NCI-H2196 (cell line): Measurements from ENCODE around the gene SPATA20.

Experiments
- DNase-seq: peaks from one replicate; lab custom pipeline; 2025; ENCODE audit not compliant: unreplicated experiment; lab: John Stamatoyannopoulos, UW

The SPATA20 gene

GRCh38 chr17:50519141-50519834 lies 27.7 kb upstream of the SPATA20 start:
- no peak for DNase-seq

DNA sequence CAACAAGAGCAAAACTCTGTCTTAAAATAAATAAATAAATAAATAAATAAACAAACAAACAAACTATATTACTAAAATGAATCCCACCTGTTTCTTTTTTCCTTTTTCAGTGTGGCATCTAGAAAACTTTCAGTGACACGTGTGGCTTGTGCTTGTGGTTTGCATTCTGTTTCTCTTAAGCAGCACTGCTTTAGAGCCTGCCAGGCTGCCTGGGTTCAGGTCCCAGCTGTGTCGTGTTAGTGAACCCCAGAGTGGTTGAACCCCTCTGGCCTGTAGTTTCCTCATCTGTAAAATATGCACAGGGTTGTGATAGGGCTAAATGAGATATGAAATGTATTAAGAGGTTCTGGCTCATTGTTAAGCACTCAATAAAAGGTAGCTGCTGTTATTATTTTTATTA lies 26.5 kb upstream of the SPATA20 start:
- no peak for DNase-seq

DNA sequence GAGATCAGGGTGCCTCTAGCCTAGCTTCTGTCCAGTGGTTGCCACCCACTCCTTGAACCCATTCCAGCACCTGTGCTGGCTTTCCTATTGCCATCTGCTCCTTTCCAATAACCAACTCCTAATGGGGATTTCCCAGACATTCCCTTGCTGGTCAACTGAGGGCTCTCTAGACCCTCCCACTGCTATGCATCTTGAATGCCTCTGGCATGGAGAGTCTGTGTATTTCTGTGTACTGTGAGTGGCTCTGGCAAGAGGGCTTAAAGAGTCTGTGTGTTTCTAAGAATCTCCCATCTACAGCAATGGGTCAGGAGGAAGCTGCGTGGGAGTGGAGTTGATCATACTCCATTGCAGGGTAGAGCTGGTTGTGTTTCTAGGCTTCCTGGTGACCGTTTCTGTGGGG lies 25.5 kb upstream of the SPATA20 start:
- DNase-seq: no peak

DNA sequence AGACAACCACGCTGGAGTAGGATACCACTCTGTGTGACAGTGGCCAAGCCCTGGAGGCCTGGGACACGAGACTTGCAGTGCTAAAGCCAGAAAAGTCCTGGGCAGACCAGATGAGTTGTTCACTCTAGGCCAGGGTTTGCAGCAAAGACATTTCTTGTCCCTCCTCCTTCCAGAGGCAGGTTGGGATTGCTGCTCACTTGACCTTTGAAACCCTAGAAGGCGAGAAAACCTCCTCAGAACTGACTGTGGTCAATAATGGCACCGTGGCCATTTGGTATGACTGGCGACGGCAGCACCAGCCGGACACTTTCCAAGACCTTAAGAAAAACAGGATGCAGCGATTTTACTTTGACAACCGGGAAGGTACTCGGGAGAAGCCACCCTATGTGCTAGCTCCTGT lies 24.2 kb upstream of the SPATA20 start:
- DNase-seq: no peak

- DNase-seq: no peak
Observed at GRCh38 chr17:50523208-50523607, 23.8 kb upstream of the SPATA20 start.

- no peak for DNase-seq
Observed at GRCh38 chr17:50524838-50525237, 22.1 kb upstream of the SPATA20 start.

DNA sequence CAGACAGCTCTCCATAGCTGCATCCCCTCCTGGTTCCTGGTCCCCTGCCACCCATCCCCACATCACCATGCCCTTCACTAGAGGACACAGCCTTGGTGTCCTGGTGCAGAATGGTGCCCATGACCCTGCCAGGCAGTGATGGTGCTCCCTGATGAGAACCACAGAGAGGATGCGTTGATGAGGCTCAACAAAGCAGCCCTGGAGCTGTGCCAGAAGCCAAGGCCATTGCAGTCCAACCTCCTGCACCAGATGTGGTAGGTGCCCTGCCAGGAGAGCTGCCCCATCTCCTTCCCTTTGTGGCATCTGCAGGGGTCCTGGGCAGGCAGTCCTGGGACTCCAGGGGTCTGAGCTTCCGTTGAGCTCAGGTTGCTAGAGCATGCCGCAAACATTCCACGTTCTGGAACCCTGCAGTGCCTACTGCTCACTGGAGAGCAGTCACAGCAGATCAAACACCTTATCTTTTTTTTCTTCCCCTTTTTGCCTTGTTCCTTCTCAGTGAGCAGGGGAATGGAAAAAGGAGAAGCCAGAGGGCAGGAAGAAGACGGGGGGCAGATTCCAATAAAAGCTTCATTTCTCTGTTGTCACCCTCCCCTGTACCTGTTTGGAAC lies 19.7 kb upstream of the SPATA20 start:
- DNase-seq: no peak

DNA sequence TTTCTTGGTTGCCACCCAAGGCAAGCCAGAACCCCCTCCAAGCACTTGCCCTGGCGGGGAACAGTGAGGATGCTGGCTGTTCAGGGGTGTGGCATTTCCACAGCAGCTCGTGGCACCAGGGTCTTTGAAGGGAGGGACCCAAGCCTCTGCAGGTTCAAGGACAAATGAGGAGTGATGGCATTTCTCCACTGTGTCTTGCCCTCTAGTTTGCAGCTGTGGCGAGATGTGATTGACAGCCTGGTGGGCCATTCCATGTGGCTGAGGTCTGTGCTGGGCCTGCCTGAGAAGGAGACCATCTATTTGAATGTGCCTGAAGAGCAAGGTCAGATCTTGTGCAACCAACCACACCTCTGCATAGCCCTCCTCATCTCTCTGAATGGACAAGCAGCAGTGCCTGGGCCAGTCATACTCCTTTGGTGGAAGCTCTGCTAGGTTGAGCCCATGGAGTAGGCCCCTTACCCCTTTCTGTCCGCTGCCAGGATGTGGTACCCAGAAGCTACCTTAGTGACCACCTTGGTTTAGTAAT lies 19.0 kb upstream of the SPATA20 start:
- DNase-seq: no peak

DNA sequence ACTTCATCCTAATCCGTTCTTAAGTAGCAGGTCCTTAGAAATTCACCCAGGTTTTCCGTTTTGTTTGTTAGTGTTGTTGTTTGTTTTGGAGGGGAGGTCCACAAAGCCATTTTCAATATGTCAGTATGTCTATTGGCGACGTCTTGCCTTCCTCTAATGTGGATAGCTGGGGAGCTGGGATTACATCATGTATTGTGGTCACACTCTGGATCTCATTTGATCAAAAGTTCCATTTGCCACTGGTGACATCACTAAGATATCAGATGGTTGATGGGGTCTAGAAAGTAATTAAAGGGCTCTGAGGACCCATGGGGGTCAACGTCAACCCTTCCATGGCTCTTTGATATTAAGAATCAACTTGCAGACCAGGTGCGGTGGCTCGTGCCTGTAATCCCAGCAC lies 17.1 kb upstream of the SPATA20 start:
- DNase-seq: no peak

GRCh38 chr17:50531428-50532025 lies 15.4 kb upstream of the SPATA20 start:
- no peak for DNase-seq

DNA sequence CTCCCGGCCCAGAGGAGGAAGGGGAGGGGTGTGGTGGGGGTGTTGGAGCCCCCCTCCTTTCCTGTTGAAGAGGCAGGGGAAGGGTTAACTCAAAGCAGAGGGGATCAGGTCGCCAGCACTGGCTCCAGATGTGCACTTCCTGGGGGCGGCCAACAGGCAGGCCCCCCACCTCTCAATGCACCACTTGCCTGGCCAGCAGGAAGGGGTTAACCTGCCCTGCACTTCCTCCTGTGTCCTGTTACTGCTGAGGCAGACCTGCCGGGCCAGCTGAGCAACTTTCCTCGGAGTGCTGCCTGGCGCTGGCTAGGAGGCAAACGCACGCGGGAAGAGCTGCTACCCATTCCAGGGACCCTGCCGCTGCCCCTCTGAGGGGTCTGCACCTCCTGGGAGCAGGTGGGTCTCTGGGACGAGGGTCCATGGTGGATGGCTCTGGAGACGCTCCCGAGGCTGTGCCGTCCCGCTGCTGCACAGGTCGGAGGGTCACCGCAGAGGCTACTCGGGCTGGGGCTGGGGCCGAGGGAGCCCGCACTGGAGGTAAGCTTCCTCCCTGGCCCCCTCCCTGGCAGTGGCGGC lies 14.4 kb upstream of the SPATA20 start, which contains the start of gene EPN3:
TSS of gene EPN3 (plus strand) at position 284 of the 573 bp plus-strand sequence. CDS start 3,822 bp downstream, outside the sequence.
- DNase-seq: peak; percentile 53

DNA sequence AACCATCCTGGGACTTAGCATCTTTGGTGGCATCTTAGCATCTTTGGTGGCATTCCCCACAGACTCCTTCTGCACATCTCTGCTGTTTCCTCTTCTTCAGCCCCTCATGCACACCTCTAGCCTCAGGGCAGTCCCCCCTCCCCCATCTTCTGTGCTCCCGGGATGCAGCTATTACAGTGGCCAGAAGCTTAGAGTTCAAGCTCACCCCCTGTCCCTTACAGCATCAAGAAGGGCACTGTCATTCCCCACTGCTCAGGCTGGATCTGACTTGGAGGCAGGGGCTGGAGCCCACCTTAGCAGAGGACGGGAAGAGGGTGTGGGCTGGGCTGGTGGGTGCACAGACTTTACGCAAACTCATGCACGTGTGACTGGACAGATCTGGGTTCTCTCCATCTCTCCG lies 13.8 kb upstream of the SPATA20 start:
- no peak for DNase-seq

- DNase-seq: peak; percentile 76
Observed at GRCh38 chr17:50533720-50534148, 13.2 kb upstream of the SPATA20 start.

DNA sequence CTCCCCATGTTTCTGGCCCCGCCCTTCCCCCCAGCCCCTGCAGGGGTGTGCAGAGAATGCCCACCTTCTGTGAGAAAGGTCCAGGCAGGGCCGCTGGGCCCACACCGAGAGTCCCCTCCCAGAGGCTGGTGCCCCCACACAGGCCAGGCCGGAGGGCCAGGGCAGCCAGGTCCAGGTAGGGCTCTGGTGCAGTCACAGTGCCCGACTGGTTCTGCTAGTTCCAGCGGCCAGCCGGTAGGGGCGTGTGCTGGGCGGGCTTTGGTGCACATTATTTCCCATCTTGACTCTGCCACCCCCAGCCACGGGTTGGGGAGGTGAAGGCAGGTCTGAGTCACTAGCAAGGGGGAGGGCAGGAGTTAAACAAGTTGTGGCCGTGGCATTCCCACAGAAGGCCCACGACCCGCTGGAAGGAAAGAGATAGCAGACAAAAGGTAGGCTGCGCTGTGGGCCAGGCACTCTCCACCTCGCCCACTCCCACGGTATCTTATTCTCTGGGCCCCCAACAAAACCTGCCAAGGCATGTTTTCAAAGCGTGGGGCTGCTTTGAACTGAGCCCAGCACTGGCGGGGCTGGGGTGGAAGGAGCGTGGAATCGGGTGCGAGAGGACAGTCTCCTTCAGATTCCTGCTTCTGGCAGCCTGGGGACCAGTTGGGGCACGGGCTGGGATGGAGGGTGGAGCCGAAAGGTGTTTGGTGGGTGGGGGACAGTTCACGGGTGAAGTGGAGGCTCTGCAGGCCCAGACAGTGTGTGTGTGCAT lies 12.6 kb upstream of the SPATA20 start:
- DNase-seq: peak; percentile 45

- no peak for DNase-seq
Observed at GRCh38 chr17:50534979-50535326, 12.0 kb upstream of the SPATA20 start.

GRCh38 chr17:50535407-50535806 lies 11.6 kb upstream of the SPATA20 start:
- DNase-seq: no peak

- DNase-seq: no peak
Observed at GRCh38 chr17:50536683-50537646, 10.0 kb upstream of the SPATA20 start.

GRCh38 chr17:50537721-50538548 lies 9.0 kb upstream of the SPATA20 start:
- DNase-seq: no peak
